Left ventricle myocardium superior (tissue), 1 donor: Measurements from ENCODE around the gene SLC22A23. TPM values are rescaled to one million over a fixed set of nuclear protein-coding genes. Genes with fewer than 3 reads are reported as not detected.
"Not testable (repeated sequence)": the region's sequence is repeated elsewhere in the genome, so short reads cannot be mapped to it uniquely, and the experiment has no call there.

ENCODE experiments used
- ATAC-seq: fragments of 200-7000 bp; cut with Tn5 transposase; one replicate; pipeline ENCODE4 v1.9.1; 2020; ENCODE audit warnings: mild to moderate bottlenecking, moderate library complexity
- DNase-seq: peaks from one replicate; pipeline ENCODE4 v3.0.0-alpha.2; 2020
- intact Hi-C: fragments of 100-400 bp; cut with micrococcal nuclease; formaldehyde crosslinking; loops from one replicate; pipeline ENCODE4 v1.11.0; 2022
- total RNA-seq: library from RNA; stranded (reverse); fragmentation: NEBNext Ultra II Directional; extraction: Animal tissue kit (Norgen Biotek cat#: 25700); gene quantifications from one replicate; pipeline ENCODE4 v1.2.1, GENCODE V29; 2021
- donor health status: DM: no; HTN: yes; CAD: no; lungs with severe emphysema.

The SLC22A23 gene
- total RNA-seq, 1 donor from 2014 or later = 7.1 TPM

GRCh38 chr6:3394671-3395070 lies 62.2 kb downstream of the SLC22A23 start:
- DNase-seq (no peak), ATAC-seq (no peak)
- intact Hi-C loops = no loop called here

- DNase-seq (no peak), ATAC-seq (no peak)
- intact Hi-C loops = no loop called here
Measured at GRCh38 chr6:3393836-3394202, 63.0 kb downstream of the SLC22A23 start.

- DNase-seq = no peak
- ATAC-seq = no peak
- intact Hi-C loops = no loop called here
Measured at GRCh38 chr6:3392930-3393835, 63.7 kb downstream of the SLC22A23 start.

GRCh38 chr6:3391902-3392458 lies 64.9 kb downstream of the SLC22A23 start:
- intact Hi-C loops = no loop called here

GRCh38 chr6:3390698-3391097 lies 66.2 kb downstream of the SLC22A23 start:
- intact Hi-C loops = no loop called here
- DNase-seq (peak; percentile 74), ATAC-seq (peak; percentile 73)

More at GRCh38 chr6:3391902-3392458, 64.9 kb downstream of the SLC22A23 start:
- ATAC-seq (peak; percentile 14), DNase-seq (no peak)

- ATAC-seq = peak; percentile 65
- peak; percentile 64 for DNase-seq
- intact Hi-C loops = no loop called here
Measured at GRCh38 chr6:3389390-3390167, 67.3 kb downstream of the SLC22A23 start.

- intact Hi-C loops = no loop called here
- no peak for DNase-seq
Measured at GRCh38 chr6:3388786-3389185, 68.1 kb downstream of the SLC22A23 start.

GRCh38 chr6:3386374-3386857 lies 70.4 kb downstream of the SLC22A23 start:
- ATAC-seq (no peak), DNase-seq (no peak)
- intact Hi-C loops = no loop called here

More at GRCh38 chr6:3388786-3389185, 68.1 kb downstream of the SLC22A23 start:
- ATAC-seq = no peak

GRCh38 chr6:3385660-3386151 lies 71.1 kb downstream of the SLC22A23 start:
- DNase-seq (no peak), ATAC-seq (peak; percentile 48)
- intact Hi-C loops = no loop called here

GRCh38 chr6:3385181-3385580 lies 71.7 kb downstream of the SLC22A23 start:
- intact Hi-C loops, DNase-seq, ATAC-seq: not testable (repeated sequence)

GRCh38 chr6:3384241-3385143 lies 72.4 kb downstream of the SLC22A23 start:
- intact Hi-C loops = no loop called here
- ATAC-seq (no peak), DNase-seq (no peak)

- intact Hi-C loops = no loop called here
- ATAC-seq (no peak), DNase-seq (no peak)
Measured at GRCh38 chr6:3383525-3383924, 73.3 kb downstream of the SLC22A23 start.

GRCh38 chr6:3382326-3383279 lies 74.2 kb downstream of the SLC22A23 start:
- intact Hi-C loops = no loop called here

GRCh38 chr6:3381233-3381921 lies 75.5 kb downstream of the SLC22A23 start:
- ATAC-seq (peak; percentile 62), DNase-seq (peak; percentile 58)

More at GRCh38 chr6:3382326-3383279, 74.2 kb downstream of the SLC22A23 start:
- DNase-seq = no peak
- no peak for ATAC-seq

GRCh38 chr6:3380344-3381232 lies 76.3 kb downstream of the SLC22A23 start:
- no peak for DNase-seq
- ATAC-seq = no peak
- intact Hi-C loops = no loop called here

More at GRCh38 chr6:3381233-3381921, 75.5 kb downstream of the SLC22A23 start:
- intact Hi-C loops = no loop called here
